Frontal cortex (tissue), 4 donors: Measurements from ENCODE around the gene ICE2. TPM values are rescaled to one million over a fixed set of nuclear protein-coding genes. Genes with fewer than 3 reads are reported as not detected.
A peak's percentile ranks its signal among the peaks of the same experiment; 100 is the strongest.
"Not testable (repeated sequence)": the region's sequence is repeated elsewhere in the genome, so short reads cannot be mapped to it uniquely, and the experiment has no call there.

Experiments used
- DNase-seq, 2 donors: peaks; one replicate each; pipeline ENCODE4 v3.0.0; 2012; ENCODE audit warnings: low spot score in 2 of 2
- FAIRE-seq: peaks from 2 replicates; lab custom pipeline; 2012; peaks lifted over from hg19 to GRCh38; lab: Jason Lieb, UNC
- total RNA-seq: library from RNA; depleted of rRNA; stranded (reverse); fragments of >200 nt; gene quantifications from one replicate; pipeline ENCODE4 v1.2.3, GENCODE V29; 2014
- donor health status: control.
- donor health status: control.
- donor health status: control.

The ICE2 gene
- total RNA-seq, 1 donor from 2014 or later = 38.3 TPM

GRCh38 chr15:60412807-60413206, 66.1 kb downstream of the ICE2 start:
- not testable (repeated sequence) for DNase-seq, FAIRE-seq

GRCh38 chr15:60411774-60412425, 67.0 kb downstream of the ICE2 start:
- DNase-seq (no peak), FAIRE-seq (no peak)

- FAIRE-seq, DNase-seq: not testable (repeated sequence)
Measured at GRCh38 chr15:60410350-60410749, 68.6 kb downstream of the ICE2 start.

GRCh38 chr15:60408463-60408981, 70.4 kb downstream of the ICE2 start:
- DNase-seq (no peak), FAIRE-seq (no peak)

- DNase-seq (no peak), FAIRE-seq (no peak)
Measured at GRCh38 chr15:60407415-60407805, 71.5 kb downstream of the ICE2 start.

GRCh38 chr15:60406513-60407414, 72.2 kb downstream of the ICE2 start:
- FAIRE-seq (no peak), DNase-seq (no peak)

GRCh38 chr15:60405399-60405798, 73.5 kb downstream of the ICE2 start:
- no peak for DNase-seq
- no peak for FAIRE-seq

- not testable (repeated sequence) for FAIRE-seq, DNase-seq
Measured at GRCh38 chr15:60404351-60404750, 74.6 kb downstream of the ICE2 start.

GRCh38 chr15:60400944-60401343, 78.0 kb downstream of the ICE2 start:
- DNase-seq (no peak), FAIRE-seq (no peak)

GRCh38 chr15:60399931-60400330, 79.0 kb downstream of the ICE2 start:
- no peak for DNase-seq
- FAIRE-seq = no peak

GRCh38 chr15:60399246-60399915, 79.6 kb downstream of the ICE2 start:
- no peak for FAIRE-seq
- DNase-seq = no peak

- DNase-seq (peak; percentile 58 to 76), FAIRE-seq (no peak)
Measured at GRCh38 chr15:60397772-60398445, 81.0 kb downstream of the ICE2 start, which contains the start of gene ANXA2. TSS of gene ANXA2 (minus strand) at chr15:60397986. CDS start at chr15:60386075, 11,911 bp downstream.

- FAIRE-seq (no peak), DNase-seq (no peak)
Measured at GRCh38 chr15:60396958-60397771, 81.8 kb downstream of the ICE2 start.

GRCh38 chr15:60396560-60396957, 82.4 kb downstream of the ICE2 start:
- DNase-seq = no peak
- FAIRE-seq = no peak

GRCh38 chr15:60396100-60396499, 82.8 kb downstream of the ICE2 start:
- no peak for FAIRE-seq
- no peak for DNase-seq

GRCh38 chr15:60395276-60396011, 83.5 kb downstream of the ICE2 start:
- FAIRE-seq (no peak), DNase-seq (no peak)

GRCh38 chr15:60394689-60395097, 84.2 kb downstream of the ICE2 start:
- no peak for DNase-seq
- no peak for FAIRE-seq
